Activated naive CD4-positive, alpha-beta T cell treated with Interleukin-2 at 50 U/mL for 16 hours (primary cell): Measurements from ENCODE around the gene LVRN.
"Not testable (repeated sequence)": the region's sequence is repeated elsewhere in the genome, so short reads cannot be mapped to it uniquely, and the experiment has no call there.

ENCODE experiments used
- DNase-seq: peaks from one replicate; pipeline ENCODE4 v3.0.0-alpha.2; 2020

Gene LVRN

GRCh38 chr5:115962239-115962564 lies at the start of gene LVRN:
TSS of gene LVRN (plus strand) at chr5:115962475. CDS start at chr5:115962618, 143 bp downstream.
- DNase-seq: no peak

GRCh38 chr5:115913623-115914400 lies 48.5 kb upstream of the LVRN start:
- DNase-seq: not testable (repeated sequence)

- DNase-seq: no peak
Observed at GRCh38 chr5:115920171-115920725, 42.0 kb upstream of the LVRN start.

GRCh38 chr5:115928578-115929407 lies 33.5 kb upstream of the LVRN start:
- DNase-seq: not testable (repeated sequence)

- not testable (repeated sequence) for DNase-seq
Observed at GRCh38 chr5:115930171-115930570, 32.1 kb upstream of the LVRN start.

- DNase-seq: no peak
Observed at GRCh38 chr5:115930630-115931337, 31.5 kb upstream of the LVRN start.

- no peak for DNase-seq
Observed at GRCh38 chr5:115932991-115933390, 29.3 kb upstream of the LVRN start.

GRCh38 chr5:115934388-115934974 lies 27.8 kb upstream of the LVRN start:
- no peak for DNase-seq

- no peak for DNase-seq
Observed at GRCh38 chr5:115936031-115936430, 26.2 kb upstream of the LVRN start.

GRCh38 chr5:115939059-115939458 lies 23.2 kb upstream of the LVRN start:
- no peak for DNase-seq

GRCh38 chr5:115940080-115940810 lies 22.0 kb upstream of the LVRN start:
- DNase-seq: no peak

- no peak for DNase-seq
Observed at GRCh38 chr5:115941051-115941675, 21.1 kb upstream of the LVRN start.

- DNase-seq: no peak
Observed at GRCh38 chr5:115944501-115944900, 17.8 kb upstream of the LVRN start.

GRCh38 chr5:115946655-115947054 lies 15.6 kb upstream of the LVRN start:
- DNase-seq: no peak

GRCh38 chr5:115947260-115947659 lies 15.0 kb upstream of the LVRN start:
- no peak for DNase-seq

GRCh38 chr5:115948091-115948534 lies 14.2 kb upstream of the LVRN start:
- DNase-seq: no peak

- DNase-seq: no peak
Observed at GRCh38 chr5:115949096-115949495, 13.2 kb upstream of the LVRN start.

- DNase-seq: no peak
Observed at GRCh38 chr5:115952588-115952987, 9.7 kb upstream of the LVRN start.

- no peak for DNase-seq
Observed at GRCh38 chr5:115954144-115954543, 8.1 kb upstream of the LVRN start.

GRCh38 chr5:115956957-115957356 lies 5.3 kb upstream of the LVRN start:
- DNase-seq: no peak
